HCT116 (cell line): ENCODE measurements around the gene SPIN1. TPM values are rescaled to one million over a fixed set of nuclear protein-coding genes. Genes with fewer than 3 reads are reported as not detected.

Experiments
- ATAC-seq: fragments of 200-7000 bp; cut with Tn5 transposase; 2 replicates; pipeline ENCODE4 v1.9.1; 2020; ENCODE audit warnings: mild to moderate bottlenecking, moderate library complexity
- BruUV-seq: library from RNA; stranded (reverse); fragments of 400-500 nt; replicated peaks from 2 replicates; lab custom pipeline; 2021; lab: Mats Ljungman, UMichigan
- CTCF ChIA-PET: fragments of 300-600 bp; sonication (Branson Sonifier 250); formaldehyde crosslinking; loops from one replicate; lab custom pipeline; 2021; ENCODE audit warnings: antibody characterized with exemption; lab: Charles Lee
- POLR2A ChIA-PET: fragments of 300-600, 350-600 bp; sonication (Branson Sonifier 250); formaldehyde crosslinking; loops from one replicate; lab custom pipeline; 2021; ENCODE audit warnings: antibody characterized with exemption; lab: Charles Lee
- RAD21 ChIA-PET, 2 experiments: fragments of 300-600 bp; sonication (Branson Sonifier 250); formaldehyde crosslinking; loops; one replicate each; lab custom pipeline; 2023; ENCODE audit warnings: low total read pairs in 2 of 2; ENCODE audit not compliant: uncharacterized antibody in 2 of 2, unreplicated experiment in 2 of 2, low non-redundant PET in 1 of 2; lab: Charles Lee
- DNase-seq: peaks from one replicate; pipeline ENCODE4 v3.0.0-alpha.2; 2010; ENCODE audit warnings: low read depth, low spot score
- H2AFZ ChIP-seq: fragments of 200-600 bp; shearing (Covaris generic), sonication (generic); 2 replicates; pipeline ENCODE4 v1.6.1; 2017; ENCODE audit warnings: low read depth, mixed run types, mixed read lengths, antibody characterized with exemption, low read length; ENCODE audit not compliant: poor library complexity, severe bottlenecking
- H3K27ac ChIP-seq: 2 replicates; pipeline ENCODE4 v1.5.1; 2012; ENCODE audit warnings: low read depth, low read length
- H3K27me3 ChIP-seq: fragments of 200-600 bp; sonication (generic); 2 replicates; pipeline ENCODE4 v1.6.1; 2016; ENCODE audit warnings: mixed run types, low read length, mixed read lengths; ENCODE audit not compliant: insufficient read depth
- H3K36me3 ChIP-seq, 2 experiments: fragments of 200-500 bp in 1 of 2; fragments of 200-600 bp in 1 of 2; sonication (Bioruptor generic) in 1 of 2; sonication (generic) in 1 of 2; 2 replicates each; pipeline versions ENCODE4 v1.5.1 to v1.6.1; 2014 to 2016; ENCODE audit warnings: low read length in 2 of 2, inconsistent platforms in 1 of 2, mixed read lengths in 1 of 2, mixed run types in 1 of 2; ENCODE audit not compliant: insufficient read depth in 2 of 2, control insufficient read depth in 1 of 2
- H3K4me1 ChIP-seq, 2 experiments: fragments of 200-600 bp in 1 of 2; sonication (generic) in 1 of 2; 2 replicates each; pipeline versions ENCODE4 v1.5.1 to v1.6.1; 2012 to 2017; ENCODE audit warnings: low read length in 2 of 2, inconsistent platforms in 1 of 2, mild to moderate bottlenecking in 1 of 2, mixed read lengths in 1 of 2, mixed run types in 1 of 2, moderate library complexity in 1 of 2; ENCODE audit not compliant: insufficient read depth in 2 of 2, control insufficient read depth in 1 of 2
- H3K4me2 ChIP-seq: fragments of 200-600 bp; sonication (generic); 2 replicates; pipeline ENCODE4 v1.6.1; 2017; ENCODE audit warnings: mixed run types, low read length, mixed read lengths
- H3K4me3 ChIP-seq, 2 experiments: fragments of 200-600 bp in 1 of 2; sonication (generic) in 1 of 2; replicated peaks in 1 of 2; 2 replicates each; pipeline ENCODE4 v1.5.1; 2011 to 2016; ENCODE audit warnings: low read length in 2 of 2, control low read depth in 1 of 2, low read depth in 1 of 2, mild to moderate bottlenecking in 1 of 2, mixed read lengths in 1 of 2, mixed run types in 1 of 2
- H3K79me2 ChIP-seq: fragments of 200-600 bp; sonication (generic); 2 replicates; pipeline ENCODE4 v1.6.1; 2017; ENCODE audit warnings: mild to moderate bottlenecking, mixed run types, low read length, moderate library complexity, mixed read lengths; ENCODE audit not compliant: insufficient read depth
- H3K9ac ChIP-seq: fragments of 200-600 bp; sonication (generic); 2 replicates; pipeline ENCODE4 v1.6.1; 2016; ENCODE audit warnings: low read length, mixed read lengths
- H3K9me2 ChIP-seq: fragments of 200-600 bp; sonication (generic), shearing (Covaris generic); 2 replicates; pipeline ENCODE4 v1.6.1; 2017; ENCODE audit warnings: mixed run types, mild to moderate bottlenecking, moderate library complexity; ENCODE audit not compliant: insufficient read depth
- H3K9me3 ChIP-seq, 2 experiments: fragments of 200-500 bp in 1 of 2; fragments of 200-600 bp in 1 of 2; sonication (Bioruptor generic) in 1 of 2; sonication (generic) in 1 of 2; 2 replicates each; pipeline ENCODE4 v1.6.1; 2014 to 2017; ENCODE audit warnings: low read length in 2 of 2, mixed read lengths in 2 of 2, inconsistent platforms in 1 of 2, low read depth in 1 of 2, mild to moderate bottlenecking in 1 of 2, mixed run types in 1 of 2, moderate library complexity in 1 of 2; ENCODE audit not compliant: control insufficient read depth in 1 of 2, insufficient read depth in 1 of 2
- H4K20me1 ChIP-seq: fragments of 200-600 bp; sonication (generic), shearing (Covaris generic); 2 replicates; pipeline ENCODE4 v1.6.1; 2017; ENCODE audit warnings: mixed run types, mild to moderate bottlenecking, moderate library complexity; ENCODE audit not compliant: insufficient read depth
- ATF3 ChIP-seq: IDR thresholded peaks from 2 replicates; pipeline ENCODE4 v1.6.1; 2012
- CBX3 ChIP-seq: IDR thresholded peaks from 2 replicates; pipeline ENCODE4 v1.6.1; 2012; ENCODE audit warnings: low read depth
- EGR1 ChIP-seq: IDR thresholded peaks from 2 replicates; pipeline ENCODE4 v1.6.1; 2012; ENCODE audit warnings: low read depth
- JUND ChIP-seq: IDR thresholded peaks from 2 replicates; pipeline ENCODE4 v1.6.1; 2012
- SIN3A ChIP-seq: IDR thresholded peaks from 2 replicates; pipeline ENCODE4 v1.6.1; 2012; ENCODE audit warnings: low read depth
- ZFX ChIP-seq: fragments of 450-650 bp; IDR thresholded peaks from 2 replicates; pipeline ENCODE4 v1.6.1; 2017
- ZNF274 ChIP-seq: fragments of 200-500 bp; sonication (Bioruptor generic); IDR thresholded peaks from 2 replicates; pipeline ENCODE4 v1.6.1; 2014; ENCODE audit warnings: mild to moderate bottlenecking, low read depth, low read length, inconsistent platforms
- intact Hi-C: fragments of 100-400 bp; cut with micrococcal nuclease; formaldehyde crosslinking; loops from 2 replicates; pipeline ENCODE4 v1.10.0; 2022
- total RNA-seq: library from RNA; stranded (reverse); gene quantifications from one replicate; pipeline ENCODE4 v1.2.1, GENCODE V29; 2021; ENCODE audit not compliant: unreplicated experiment
- TF ChIP-seq, protein P1 (sequence below): IDR thresholded peaks from 2 replicates; pipeline ENCODE4 v1.6.1; 2012
- TF ChIP-seq, protein P2 (sequence below), 3 experiments: fragments of 200-600 bp in 1 of 3; sonication (generic) in 1 of 3; IDR thresholded peaks in 2 of 3; conservative IDR thresholded peaks in 1 of 3; 2 replicates each; pipeline ENCODE4 v1.5.1; 2012 to 2017; ENCODE audit warnings: low read depth in 2 of 3, low read length in 2 of 3, antibody characterized with exemption in 1 of 3, borderline replicate concordance in 1 of 3, control low read depth in 1 of 3, mild to moderate bottlenecking in 1 of 3, mixed read lengths in 1 of 3, mixed run types in 1 of 3, moderate library complexity in 1 of 3; ENCODE audit not compliant: insufficient read depth in 1 of 3

Gene SPIN1
- total RNA-seq, 1 experiment from 2014 or later = 74.0 TPM

DNA sequence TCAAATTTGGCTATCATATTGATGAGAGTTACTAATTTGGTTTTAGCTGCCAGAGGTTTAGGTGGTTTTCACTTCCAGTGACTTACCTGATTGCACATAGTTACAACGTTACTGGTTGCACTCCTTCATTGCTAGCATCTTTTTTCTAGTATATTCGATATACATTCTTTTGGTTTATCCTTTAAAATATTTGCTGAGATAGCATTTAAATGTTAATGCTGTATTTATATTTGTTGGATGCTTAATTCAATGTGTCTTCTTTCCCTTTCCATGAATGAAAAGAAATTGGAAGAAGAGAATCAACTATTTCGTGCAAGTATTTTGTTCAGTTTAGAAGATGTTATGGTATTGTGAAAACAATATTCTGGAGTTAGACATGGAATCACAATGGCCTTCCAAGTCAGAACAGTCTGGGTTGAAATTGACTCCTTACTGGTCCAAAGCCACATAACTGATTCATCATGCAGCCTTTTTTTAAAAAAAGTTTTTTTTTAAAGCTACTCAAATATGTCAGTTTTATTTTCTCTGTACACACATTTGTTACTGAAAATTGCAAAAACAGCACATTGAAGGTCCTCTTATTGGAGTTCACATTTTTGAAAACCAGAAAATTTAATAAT is 2.2 kb downstream of the SPIN1 start:
- peaks cover 0 to 2% of the 10 kb centered on the region in 2 experiments; a peak in 1 of 4 replicates for H3K36me3 ChIP-seq
- no peak for DNase-seq
- CTCF ChIA-PET = no interaction called here
- H3K27ac ChIP-seq = no peak overlapping the region
- ATAC-seq = no peak
- intact Hi-C loops = loop anchor here (10.0 kb wide), 1 partner anchor 144 kb away; the partner anchor contains the start of gene NXNL2
- no peaks in the 10 kb centered on the region for H3K9me2 ChIP-seq
- no peak overlapping the region for H2AFZ ChIP-seq
- no peak overlapping the region; a peak in 1 of 4 replicates for H3K4me3 ChIP-seq
- TF ChIP-seq, protein P1, sequence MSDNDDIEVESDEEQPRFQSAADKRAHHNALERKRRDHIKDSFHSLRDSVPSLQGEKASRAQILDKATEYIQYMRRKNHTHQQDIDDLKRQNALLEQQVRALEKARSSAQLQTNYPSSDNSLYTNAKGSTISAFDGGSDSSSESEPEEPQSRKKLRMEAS = no peak
- TF ChIP-seq JUND (no peak), ZFX (no peak), CBX3 (no peak), SIN3A (no peak), ATF3 (no peak), ZNF274 (no peak), EGR1 (no peak)
- TF ChIP-seq, protein P2, sequence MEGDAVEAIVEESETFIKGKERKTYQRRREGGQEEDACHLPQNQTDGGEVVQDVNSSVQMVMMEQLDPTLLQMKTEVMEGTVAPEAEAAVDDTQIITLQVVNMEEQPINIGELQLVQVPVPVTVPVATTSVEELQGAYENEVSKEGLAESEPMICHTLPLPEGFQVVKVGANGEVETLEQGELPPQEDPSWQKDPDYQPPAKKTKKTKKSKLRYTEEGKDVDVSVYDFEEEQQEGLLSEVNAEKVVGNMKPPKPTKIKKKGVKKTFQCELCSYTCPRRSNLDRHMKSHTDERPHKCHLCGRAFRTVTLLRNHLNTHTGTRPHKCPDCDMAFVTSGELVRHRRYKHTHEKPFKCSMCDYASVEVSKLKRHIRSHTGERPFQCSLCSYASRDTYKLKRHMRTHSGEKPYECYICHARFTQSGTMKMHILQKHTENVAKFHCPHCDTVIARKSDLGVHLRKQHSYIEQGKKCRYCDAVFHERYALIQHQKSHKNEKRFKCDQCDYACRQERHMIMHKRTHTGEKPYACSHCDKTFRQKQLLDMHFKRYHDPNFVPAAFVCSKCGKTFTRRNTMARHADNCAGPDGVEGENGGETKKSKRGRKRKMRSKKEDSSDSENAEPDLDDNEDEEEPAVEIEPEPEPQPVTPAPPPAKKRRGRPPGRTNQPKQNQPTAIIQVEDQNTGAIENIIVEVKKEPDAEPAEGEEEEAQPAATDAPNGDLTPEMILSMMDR (IDR thresholded peaks at IDR 0.05 in 2 of 3, conservative IDR thresholded peaks at IDR 0.05 in 1 of 3; ENCODE audit: borderline replicate concordance in 1 of 3, insufficient read depth in 1 of 3, low read depth in 2 of 3, low read length in 2 of 3) = no peak
- TF ChIP-seq, all 23 proteins: peak for 0
- H3K9ac ChIP-seq = 0 out of 2 replicates have a peak overlapping the region, but pooled peaks have one; percentile 84
- H4K20me1 ChIP-seq = peaks cover 17% of the 10 kb centered on the region; the same call in 1 of the 2 replicates
- peaks cover 12 to 24% of the 10 kb centered on the region in 2 experiments for H3K4me1 ChIP-seq
- ChIA-PET POLR2A (no interaction called here), RAD21 (no interaction called here)
- peak overlapping the region; percentile 72 for H3K4me2 ChIP-seq
- no peaks in the 10 kb centered on the region for H3K27me3 ChIP-seq
- BruUV-seq = no TSS peak
- peaks cover 80% of the 10 kb centered on the region for H3K79me2 ChIP-seq
- no peaks in the 10 kb centered on the region for H3K9me3 ChIP-seq
